Fibroblast of lung (primary cell): ENCODE results near the gene UBE2M.

ENCODE experiments used
- CTCF ChIP-seq, 2 donors: IDR thresholded peaks in 1 of 2; conservative IDR thresholded peaks in 1 of 2; 1 replicate in 1 of 2; 2 replicates in 1 of 2; pipeline ENCODE4 v1.5.1; 2011 to 2012; ENCODE audit warnings: low read length in 2 of 2, control low read depth in 1 of 2, inconsistent platforms in 1 of 2, low read depth in 1 of 2, mild to moderate bottlenecking in 1 of 2
- EZH2 ChIP-seq: IDR thresholded peaks from 2 replicates; pipeline ENCODE4 v1.5.1; 2012; ENCODE audit warnings: low read length, control low read depth, mild to moderate bottlenecking; ENCODE audit errors: missing control alignments

GRCh38 chr19:58549664-58550361 is 8.6 kb downstream of the UBE2M start:
- TF ChIP-seq CTCF (conservative IDR thresholded peaks at IDR 0.05 in 1 of 2, IDR thresholded peaks at IDR 0.05 in 1 of 2; ENCODE audit: low read depth in 1 of 2, low read length in 2 of 2) (no peak), EZH2 (no peak)
